Forelimb muscle (tissue), 1 donor: ENCODE measurements around the gene PGM5. TPM values are rescaled to one million over a fixed set of nuclear protein-coding genes. Genes with fewer than 3 reads are reported as not detected.

ENCODE experiments used
- DNase-seq: peaks from one replicate; pipeline ENCODE4 v3.0.0-alpha.2; 2013; ENCODE audit warnings: low read depth
- polyA plus RNA-seq: library from polyadenylated mRNA; unstranded; fragments of 120-200 nt; gene quantifications from one replicate; pipeline ENCODE4 v1.2.1, GENCODE V29; 2013; ENCODE audit not compliant: insufficient read length

The PGM5 gene
- polyA plus RNA-seq, 1 donor, result 49.0 TPM

GRCh38 chr9:68433531-68434110, 77.2 kb downstream of the PGM5 start:
- no peak for DNase-seq

- DNase-seq, result peak; percentile 24
Observed at GRCh38 chr9:68437785-68438184, 81.4 kb downstream of the PGM5 start.

- DNase-seq, result no peak
Observed at GRCh38 chr9:68443624-68444023, 87.2 kb downstream of the PGM5 start.

- no peak for DNase-seq
Observed at GRCh38 chr9:68446836-68447235, 90.4 kb downstream of the PGM5 start.

DNA sequence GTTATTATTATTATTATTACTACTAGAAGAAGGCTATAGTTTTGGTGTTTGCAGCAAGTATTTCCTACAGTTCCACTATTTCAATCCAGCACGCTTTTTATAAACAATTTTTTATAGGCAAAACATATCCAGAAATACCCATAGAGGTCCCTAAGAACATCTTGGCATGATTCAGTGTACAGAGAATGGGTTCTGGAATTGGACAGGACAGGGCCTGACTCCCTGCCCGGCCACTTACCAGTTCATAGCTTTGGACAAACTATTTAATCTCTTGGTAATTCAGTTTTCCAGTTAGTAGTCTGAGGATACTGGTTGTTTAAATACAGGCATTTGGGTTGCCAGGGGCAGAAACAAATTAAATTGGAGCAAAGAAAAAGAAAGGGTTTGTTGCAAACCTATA, 91.2 kb downstream of the PGM5 start:
- no peak for DNase-seq

DNA sequence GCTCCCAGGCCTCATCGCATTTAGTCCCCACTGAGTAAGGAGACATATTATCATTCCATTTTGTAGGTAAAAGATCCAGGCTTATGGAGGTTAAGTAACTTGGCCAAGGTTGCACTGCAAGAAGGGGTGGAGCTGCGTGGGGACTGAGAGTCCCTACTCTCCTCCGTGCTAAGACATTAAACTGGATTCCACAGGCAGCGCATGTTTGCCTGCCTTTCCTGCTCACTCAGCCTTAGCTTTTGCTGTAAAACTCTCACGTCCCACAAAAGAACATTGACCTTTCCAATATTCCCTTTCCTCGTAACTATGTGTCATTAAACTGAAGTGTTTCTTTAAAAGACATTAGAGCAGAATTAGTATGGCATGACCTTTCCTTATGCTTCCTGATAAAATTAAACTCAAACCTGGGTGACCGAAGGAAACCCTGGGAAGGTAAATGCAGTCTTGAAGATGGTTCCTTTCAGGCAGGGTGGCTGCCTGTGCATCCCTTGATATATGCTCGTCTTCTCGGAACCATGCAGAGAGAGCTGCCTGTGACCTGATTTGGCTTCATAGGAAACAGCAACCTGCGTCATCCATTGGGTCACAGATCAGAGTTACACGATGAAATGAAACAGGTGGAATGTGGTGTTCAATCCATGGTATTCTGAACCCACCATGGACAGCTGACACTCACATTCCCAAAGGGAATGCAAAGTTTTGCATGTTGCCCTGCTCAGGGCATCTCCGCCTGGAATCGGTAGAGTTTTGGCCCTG, 98.3 kb downstream of the PGM5 start:
- no peak for DNase-seq

DNA sequence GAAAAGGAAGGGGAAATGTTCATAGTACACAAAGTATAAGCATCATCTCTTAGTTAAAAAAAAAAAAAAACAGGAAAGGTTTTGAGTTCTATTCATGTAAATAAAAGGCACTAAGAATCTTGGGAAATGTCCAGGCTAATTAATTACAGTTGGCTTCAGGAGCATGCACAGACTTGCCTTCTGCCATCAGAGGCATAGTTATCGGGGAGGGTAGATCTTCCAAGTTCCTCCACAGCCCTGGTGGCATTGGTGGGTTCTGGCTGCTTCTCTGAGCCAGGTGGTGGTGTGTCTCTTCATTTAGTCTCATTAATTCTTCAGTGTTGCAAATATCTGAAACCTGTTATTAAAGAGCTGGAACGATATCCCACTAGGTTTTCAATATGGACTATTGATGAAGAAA, 99.0 kb downstream of the PGM5 start:
- no peak for DNase-seq

- DNase-seq, result no peak
Observed at GRCh38 chr9:68457803-68458202, 101.4 kb downstream of the PGM5 start.

DNA sequence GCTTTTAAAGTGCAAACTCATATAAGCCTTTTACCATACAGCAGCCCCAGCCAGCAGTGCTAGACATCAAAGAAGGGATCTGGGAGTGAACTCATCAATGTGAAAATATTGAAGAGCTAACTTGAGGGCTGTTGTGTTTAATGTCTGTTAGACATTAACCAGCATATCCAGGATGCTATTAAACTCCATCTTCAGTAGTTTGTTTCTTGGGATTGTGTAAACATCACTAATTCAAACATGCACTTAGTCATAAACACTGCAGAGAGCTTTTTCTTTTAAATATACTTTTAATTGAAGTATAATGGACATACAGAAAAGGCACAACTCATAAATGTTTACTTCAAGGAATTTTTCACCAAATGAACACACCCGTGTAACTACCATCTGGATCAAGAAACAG, 102.5 kb downstream of the PGM5 start:
- no peak for DNase-seq

GRCh38 chr9:68462105-68462775, 105.8 kb downstream of the PGM5 start:
- DNase-seq, result no peak

- DNase-seq, result no peak
Observed at GRCh38 chr9:68470067-68470466, 113.7 kb downstream of the PGM5 start.

GRCh38 chr9:68470634-68471033, 114.2 kb downstream of the PGM5 start:
- no peak for DNase-seq

DNA sequence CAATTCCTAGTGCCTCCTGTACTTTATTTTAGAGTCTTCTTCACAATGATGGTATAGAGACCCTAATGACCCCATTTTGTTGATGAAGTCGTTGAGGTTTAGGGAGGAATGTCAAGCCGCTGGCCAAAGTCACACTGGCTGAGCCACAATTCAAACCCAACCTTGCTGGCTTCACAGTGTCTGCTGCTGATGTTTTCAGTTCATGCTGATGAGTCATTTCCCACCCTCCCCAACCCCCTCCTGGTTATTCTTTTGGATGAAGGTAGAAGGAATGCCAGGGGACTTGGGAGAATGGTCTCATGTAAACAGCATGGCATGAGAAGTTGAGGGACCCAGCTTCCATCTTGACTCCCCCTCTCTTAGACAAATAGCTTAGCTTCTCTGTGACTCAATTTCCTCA, 115.7 kb downstream of the PGM5 start:
- no peak for DNase-seq

DNA sequence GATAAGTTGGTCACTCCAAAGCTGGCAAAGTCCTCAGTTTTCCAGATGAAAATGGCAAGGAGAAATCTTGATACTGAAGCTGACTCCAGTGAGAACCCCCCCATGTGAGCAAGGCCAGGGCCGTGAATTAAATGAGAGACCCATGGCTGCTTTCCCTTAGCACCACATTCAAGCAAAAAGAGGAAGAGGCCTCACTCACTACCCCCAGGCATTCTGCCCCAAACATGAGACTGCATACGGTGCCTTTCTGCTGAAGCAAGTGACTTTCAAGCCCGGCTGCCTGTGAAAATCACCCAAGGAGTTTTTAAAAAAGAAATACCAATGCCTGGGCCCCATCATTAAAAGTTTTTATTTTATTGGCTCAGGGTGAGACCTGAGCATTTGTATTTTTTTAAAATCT, 117.4 kb downstream of the PGM5 start:
- no peak for DNase-seq

- no peak for DNase-seq
Observed at GRCh38 chr9:68476422-68476821, 120.0 kb downstream of the PGM5 start.

DNA sequence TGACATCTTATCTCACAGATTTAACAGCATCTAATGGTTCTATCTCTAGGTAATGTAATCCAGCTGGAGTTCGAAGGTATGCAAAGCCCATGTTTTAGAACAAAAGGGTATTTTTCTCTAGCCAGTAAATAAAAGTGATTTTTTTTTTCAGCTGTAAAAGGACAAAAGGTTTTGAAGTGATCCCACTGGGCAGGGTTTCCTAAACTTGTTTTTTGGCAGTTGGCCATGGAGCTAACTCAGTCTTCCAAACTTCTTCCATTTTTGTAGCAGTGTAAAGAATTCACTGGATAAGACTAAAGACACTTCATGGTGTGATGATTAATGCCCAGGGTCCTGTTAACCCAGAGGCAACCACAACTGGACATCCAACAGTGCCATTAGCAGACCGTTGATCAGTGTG, 120.4 kb downstream of the PGM5 start:
- no peak for DNase-seq

- no peak for DNase-seq
Observed at GRCh38 chr9:68480807-68481206, 124.4 kb downstream of the PGM5 start.

GRCh38 chr9:68482548-68482947, 126.1 kb downstream of the PGM5 start:
- DNase-seq, result no peak

DNA sequence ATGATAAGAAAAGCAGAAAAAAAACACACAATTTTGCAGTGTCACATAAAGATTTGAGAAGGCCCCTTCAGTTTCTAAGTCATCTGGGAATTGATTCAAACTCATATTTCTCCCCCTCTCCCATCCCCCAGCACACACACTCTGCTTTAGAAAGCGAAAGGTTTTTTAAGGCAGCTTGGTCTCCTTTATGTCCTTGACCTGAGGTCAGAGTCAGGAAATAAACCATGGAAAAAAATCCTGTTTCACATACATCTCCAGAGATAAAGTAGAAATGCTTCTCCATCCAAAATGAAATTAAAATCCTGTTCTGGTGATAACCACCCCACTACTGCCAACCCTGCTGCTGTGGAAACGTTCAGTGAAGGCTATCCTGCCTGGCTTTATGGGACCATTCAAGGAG, 131.7 kb downstream of the PGM5 start:
- DNase-seq, result no peak

- no peak for DNase-seq
Observed at GRCh38 chr9:68489646-68490045, 133.2 kb downstream of the PGM5 start.

GRCh38 chr9:68492806-68493205, 136.4 kb downstream of the PGM5 start:
- no peak for DNase-seq

DNA sequence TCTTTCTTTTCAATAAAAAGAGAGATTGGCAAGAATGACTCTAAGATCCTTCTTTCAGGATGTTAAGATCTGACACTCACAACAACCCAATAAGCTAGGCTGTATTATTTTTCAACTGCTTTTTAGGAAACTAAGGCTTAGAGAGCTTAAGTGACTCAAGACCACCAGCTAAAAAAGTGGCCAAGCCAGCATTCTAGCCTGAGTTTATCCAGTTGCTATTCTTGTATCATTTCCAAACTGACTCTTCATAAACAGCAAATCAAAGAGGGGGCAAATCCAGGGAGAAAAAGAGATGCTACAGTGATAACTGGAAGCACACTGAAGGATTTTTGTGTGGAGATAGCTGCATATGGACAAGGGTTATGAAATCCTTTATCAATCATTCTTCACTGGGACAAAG, 137.1 kb downstream of the PGM5 start:
- no peak for DNase-seq

- no peak for DNase-seq
Observed at GRCh38 chr9:68493958-68494577, 137.7 kb downstream of the PGM5 start.
